GM19395 (cell line): Measurements from ENCODE around the gene KRTAP9-7.

ENCODE experiments used
- ATAC-seq: cut with Tn5 transposase; IDR thresholded peaks from one replicate; pipeline ENCODE4 v1.9.1; 2021; ENCODE audit warnings: mild to moderate bottlenecking, moderate library complexity; ENCODE audit not compliant: unreplicated experiment

KRTAP9-7 gene

DNA sequence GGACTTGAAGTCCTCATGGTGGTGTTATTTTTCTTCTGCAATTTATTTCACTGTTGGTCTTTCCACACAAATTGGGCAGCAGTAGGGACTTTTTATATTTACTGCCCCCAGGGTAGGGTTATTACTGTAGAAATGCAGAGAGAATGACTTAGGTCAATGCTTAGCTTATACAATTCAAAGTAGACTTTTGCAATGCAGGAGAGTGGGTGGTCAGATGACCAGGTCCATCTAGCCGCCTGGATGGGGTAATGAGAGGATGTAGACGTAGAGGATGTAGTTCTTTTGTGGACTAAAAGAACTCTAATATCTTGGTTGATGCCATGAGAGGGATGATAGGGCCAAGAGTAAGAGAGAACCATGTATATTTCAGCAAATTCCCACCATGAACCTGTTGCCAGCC, 42.7 kb downstream of the KRTAP9-7 start:
- no peak for ATAC-seq

DNA sequence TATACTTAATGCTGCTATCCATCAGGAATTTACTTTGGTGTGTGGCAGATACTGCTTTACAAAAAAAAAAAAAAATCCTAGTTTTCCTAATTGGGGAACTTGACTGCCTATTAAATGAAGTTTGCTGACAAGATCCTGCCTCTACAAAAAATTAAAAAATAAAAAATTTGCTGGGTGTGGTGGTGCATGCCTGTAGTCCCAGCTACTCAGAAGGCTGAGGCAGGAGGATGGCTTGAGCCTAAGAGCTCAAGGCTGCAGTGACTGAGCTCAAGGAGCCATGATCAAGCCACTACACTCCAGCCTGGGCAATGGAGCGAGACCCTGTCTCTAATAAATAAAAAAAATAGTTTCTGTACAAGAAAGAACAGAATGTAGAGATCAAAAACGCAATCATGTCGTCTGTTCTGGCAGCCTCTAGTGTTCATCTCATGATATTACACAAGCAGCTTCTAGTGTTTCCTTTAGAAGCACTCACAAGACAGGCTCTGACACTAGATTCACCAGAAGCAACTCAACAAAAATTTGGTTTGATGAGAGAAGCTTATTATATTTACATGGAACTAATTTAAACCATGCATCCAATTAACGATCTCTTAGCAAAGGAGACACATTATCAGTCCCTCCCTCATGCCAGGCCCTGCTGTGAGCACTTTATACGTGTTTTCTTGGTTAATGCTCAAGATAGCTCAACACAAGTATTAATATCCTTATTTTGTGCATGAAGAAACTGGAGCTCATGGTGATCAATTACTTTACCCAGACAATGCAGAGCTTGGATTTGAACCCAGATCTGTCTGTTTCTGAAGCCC, 46.8 kb downstream of the KRTAP9-7 start:
- ATAC-seq, result no peak

GRCh38 chr17:41322903-41323895, 47.7 kb downstream of the KRTAP9-7 start:
- ATAC-seq, result no peak

- no peak for ATAC-seq
Measured at GRCh38 chr17:41324180-41325075, 48.9 kb downstream of the KRTAP9-7 start.

DNA sequence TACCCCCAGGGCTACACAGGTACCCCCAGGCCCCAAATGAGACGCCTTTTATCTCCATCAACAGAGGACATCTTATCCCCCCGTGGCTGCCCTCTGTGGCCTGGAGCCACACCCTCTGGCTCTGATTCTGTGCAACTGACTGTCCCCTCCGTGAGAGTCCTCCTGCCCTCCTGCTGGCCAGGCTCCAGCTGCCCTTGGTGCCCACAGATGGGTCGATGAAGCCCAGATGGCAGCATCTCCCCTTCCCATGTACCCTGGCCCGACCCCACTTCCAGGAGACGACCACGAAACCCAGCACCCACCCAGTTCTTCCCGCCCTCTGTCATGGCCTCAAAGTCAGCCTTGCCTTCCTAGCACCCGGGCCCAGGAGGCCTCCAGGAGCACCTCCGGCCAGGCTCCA, 49.6 kb downstream of the KRTAP9-7 start:
- no peak for ATAC-seq

GRCh38 chr17:41325611-41326010, 50.1 kb downstream of the KRTAP9-7 start:
- ATAC-seq, result no peak
